K562 (cell line): ENCODE measurements around the gene DNAH8. TPM values are rescaled to one million over a fixed set of nuclear protein-coding genes. Genes with fewer than 3 reads are reported as not detected.
A peak's percentile ranks its signal among the peaks of the same experiment; 100 is the strongest.

Source experiments
- CEBPG ChIP-seq, 3 experiments: fragments of 200-800 bp in 1 of 3; sonication (Bioruptor generic) in 1 of 3; sonication (generic) in 1 of 3; formaldehyde crosslinking in 1 of 3; IDR thresholded peaks in 2 of 3; conservative IDR thresholded peaks in 1 of 3; 2 replicates each; pipeline versions ENCODE4 v1.6.1 to v1.8.0; 2016 to 2022; ENCODE audit warnings: missing compliant biosample characterization in 2 of 3, missing genetic modification characterization in 2 of 3, mild to moderate bottlenecking in 1 of 3, missing genetic modification reagents in 1 of 3
- NR4A1 ChIP-seq, 2 experiments: fragments of 250-450 bp in 1 of 2; fragments of 450-650 bp in 1 of 2; sonication (Bioruptor Pico) in 1 of 2; IDR thresholded peaks; 2 replicates each; pipeline versions ENCODE4 v1.4.0 to v1.6.1; 2016 to 2020; ENCODE audit warnings: mild to moderate bottlenecking in 2 of 2, missing compliant biosample characterization in 1 of 2, missing genetic modification characterization in 1 of 2, moderate library complexity in 1 of 2
- POLR2G ChIP-seq: fragments of 200-400 bp; formaldehyde crosslinking; IDR thresholded peaks from 2 replicates; pipeline ENCODE4 v1.6.1; 2017; ENCODE audit warnings: low read depth, mild to moderate bottlenecking, antibody characterized with exemption, low read length, moderate library complexity
- SLC30A9 ChIP-seq: fragments of 250-450 bp; sonication (Bioruptor Pico); IDR thresholded peaks from 2 replicates; pipeline ENCODE4 v1.8.0; 2022; ENCODE audit warnings: mild to moderate bottlenecking, moderate library complexity
- SOX6 ChIP-seq: fragments of 450-650 bp; IDR thresholded peaks from 2 replicates; pipeline ENCODE4 v1.6.1; 2014; ENCODE audit warnings: mild to moderate bottlenecking
- TOE1 ChIP-seq, 2 experiments: fragments of 450-650 bp in 1 of 2; sonication (generic) in 1 of 2; formaldehyde crosslinking in 1 of 2; IDR thresholded peaks; 2 replicates each; pipeline versions ENCODE4 v1.7.1 to v1.8.0; 2016 to 2022; ENCODE audit warnings: borderline replicate concordance in 2 of 2, mild to moderate bottlenecking in 2 of 2, antibody characterized with exemption in 1 of 2, inconsistent platforms in 1 of 2, low read depth in 1 of 2, missing genetic modification reagents in 1 of 2, moderate library complexity in 1 of 2
- ZC3H4 ChIP-seq: sonication (generic); formaldehyde crosslinking; IDR thresholded peaks from 2 replicates; pipeline ENCODE4 v1.9.0; 2021; ENCODE audit warnings: missing genetic modification reagents, borderline replicate concordance
- ZFP1 ChIP-seq: fragments of 450-650 bp; formaldehyde crosslinking; IDR thresholded peaks from 2 replicates; pipeline ENCODE4 v1.4.0; 2020; ENCODE audit warnings: mild to moderate bottlenecking, mixed read lengths
- ZNF41 ChIP-seq: fragments of 250-450 bp; sonication (Bioruptor Pico); conservative IDR thresholded peaks from 2 replicates; pipeline ENCODE4 v1.4.0; 2020; ENCODE audit warnings: mild to moderate bottlenecking
- polyA plus RNA-seq, 8 experiments: library from polyadenylated mRNA; depleted of rRNA in 4 of 8; stranded (reverse) in 5 of 8; unstranded in 3 of 8; fragments of >200 nt; fragmentation: Nextera tagmentation in 2 of 8; fragmentation: Illumina TruSeq in 1 of 8; extraction: Ambion mirVana in 2 of 8; extraction: Trizol in 1 of 8; gene quantifications; 2 replicates each; pipeline versions ENCODE4 v1.2.1 to v1.2.3, GENCODE V29; 2011 to 2014; ENCODE audit warnings: inconsistent platforms in 1 of 8, missing spikeins in 1 of 8
- total RNA-seq, 7 experiments: library from RNA; depleted of rRNA in 6 of 7; stranded (reverse); fragments of >200 nt in 6 of 7; fragmentation: Illumina TruSeq in 2 of 7; extraction: Trizol in 2 of 7; gene quantifications; 2 replicates each; pipeline versions ENCODE4 v1.2.1 to v1.2.3, GENCODE V29; 2011 to 2021; ENCODE audit warnings: low replicate concordance in 1 of 7
- TF ChIP-seq, protein P1 (sequence below): fragments of 450-650 bp; IDR thresholded peaks from 2 replicates; pipeline ENCODE4 v1.6.1; 2016; ENCODE audit warnings: mild to moderate bottlenecking
- TF ChIP-seq, protein P2 (sequence below): fragments of 450-650 bp; IDR thresholded peaks from 2 replicates; pipeline ENCODE4 v1.6.1; 2016; ENCODE audit warnings: missing biosample characterization, missing genetic modification characterization
- TF ChIP-seq, protein P3 (sequence below): fragments of 250-450 bp; sonication (Bioruptor Pico); IDR thresholded peaks from 2 replicates; pipeline ENCODE4 v1.5.0; 2021; ENCODE audit warnings: mild to moderate bottlenecking, moderate library complexity

DNAH8 gene
- total and polyA plus RNA-seq, 9 of the 15 experiments (the other 6 are each of a cell fraction or from before 2014, with no cell fraction given) = 1.2 to 4.2 (median 2.9) TPM

DNA sequence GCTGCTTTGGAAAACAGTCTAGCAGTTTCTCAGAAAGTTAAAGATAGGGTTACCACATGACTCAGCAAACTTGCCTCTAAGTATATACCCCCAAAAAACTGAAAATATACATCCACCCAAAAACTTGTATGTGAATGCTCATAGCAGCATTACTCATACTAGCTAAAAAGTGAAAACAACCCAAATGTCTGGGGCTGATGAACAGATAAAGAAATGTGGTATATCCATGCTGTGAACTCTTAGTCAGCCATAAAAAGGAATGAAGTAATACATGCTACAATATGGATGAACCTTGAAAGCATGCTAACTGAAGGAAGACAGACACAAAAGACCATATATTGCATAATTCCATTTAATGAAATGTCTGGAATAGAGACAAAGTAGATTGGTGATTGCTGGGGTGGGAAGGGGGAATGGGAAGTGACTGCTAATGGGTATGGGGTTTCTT lies 253.6 kb downstream of the DNAH8 start (continued):
- TF ChIP-seq, protein P1, sequence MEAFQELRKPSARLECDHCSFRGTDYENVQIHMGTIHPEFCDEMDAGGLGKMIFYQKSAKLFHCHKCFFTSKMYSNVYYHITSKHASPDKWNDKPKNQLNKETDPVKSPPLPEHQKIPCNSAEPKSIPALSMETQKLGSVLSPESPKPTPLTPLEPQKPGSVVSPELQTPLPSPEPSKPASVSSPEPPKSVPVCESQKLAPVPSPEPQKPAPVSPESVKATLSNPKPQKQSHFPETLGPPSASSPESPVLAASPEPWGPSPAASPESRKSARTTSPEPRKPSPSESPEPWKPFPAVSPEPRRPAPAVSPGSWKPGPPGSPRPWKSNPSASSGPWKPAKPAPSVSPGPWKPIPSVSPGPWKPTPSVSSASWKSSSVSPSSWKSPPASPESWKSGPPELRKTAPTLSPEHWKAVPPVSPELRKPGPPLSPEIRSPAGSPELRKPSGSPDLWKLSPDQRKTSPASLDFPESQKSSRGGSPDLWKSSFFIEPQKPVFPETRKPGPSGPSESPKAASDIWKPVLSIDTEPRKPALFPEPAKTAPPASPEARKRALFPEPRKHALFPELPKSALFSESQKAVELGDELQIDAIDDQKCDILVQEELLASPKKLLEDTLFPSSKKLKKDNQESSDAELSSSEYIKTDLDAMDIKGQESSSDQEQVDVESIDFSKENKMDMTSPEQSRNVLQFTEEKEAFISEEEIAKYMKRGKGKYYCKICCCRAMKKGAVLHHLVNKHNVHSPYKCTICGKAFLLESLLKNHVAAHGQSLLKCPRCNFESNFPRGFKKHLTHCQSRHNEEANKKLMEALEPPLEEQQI = no peak
- TF ChIP-seq, protein P2, sequence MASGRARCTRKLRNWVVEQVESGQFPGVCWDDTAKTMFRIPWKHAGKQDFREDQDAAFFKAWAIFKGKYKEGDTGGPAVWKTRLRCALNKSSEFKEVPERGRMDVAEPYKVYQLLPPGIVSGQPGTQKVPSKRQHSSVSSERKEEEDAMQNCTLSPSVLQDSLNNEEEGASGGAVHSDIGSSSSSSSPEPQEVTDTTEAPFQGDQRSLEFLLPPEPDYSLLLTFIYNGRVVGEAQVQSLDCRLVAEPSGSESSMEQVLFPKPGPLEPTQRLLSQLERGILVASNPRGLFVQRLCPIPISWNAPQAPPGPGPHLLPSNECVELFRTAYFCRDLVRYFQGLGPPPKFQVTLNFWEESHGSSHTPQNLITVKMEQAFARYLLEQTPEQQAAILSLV (tag) = no peak
- TF ChIP-seq ZC3H4 (no peak), TOE1 (IDR thresholded peaks at IDR 0.05; ENCODE audit: borderline replicate concordance) (no peak), TOE1 (CRISPR knock-in tag; IDR thresholded peaks at IDR 0.05; ENCODE audit: borderline replicate concordance, low read depth) (no peak), SLC30A9 (no peak), SOX6 (no peak), CEBPG (CRISPR knock-in tag; IDR thresholded peaks at IDR 0.05) (no peak), CEBPG (tag; conservative IDR thresholded peaks at IDR 0.05 in 1 of 2, IDR thresholded peaks at IDR 0.05 in 1 of 2) (peak; percentile 61 to 71), ZNF41 (CRISPR knock-in tag) (no peak), ZFP1 (CRISPR knock-in tag) (no peak), POLR2G (no peak), NR4A1 (CRISPR knock-in tag; IDR thresholded peaks at IDR 0.05) (no peak), NR4A1 (tag; IDR thresholded peaks at IDR 0.05) (no peak)
- TF ChIP-seq, protein P3, sequence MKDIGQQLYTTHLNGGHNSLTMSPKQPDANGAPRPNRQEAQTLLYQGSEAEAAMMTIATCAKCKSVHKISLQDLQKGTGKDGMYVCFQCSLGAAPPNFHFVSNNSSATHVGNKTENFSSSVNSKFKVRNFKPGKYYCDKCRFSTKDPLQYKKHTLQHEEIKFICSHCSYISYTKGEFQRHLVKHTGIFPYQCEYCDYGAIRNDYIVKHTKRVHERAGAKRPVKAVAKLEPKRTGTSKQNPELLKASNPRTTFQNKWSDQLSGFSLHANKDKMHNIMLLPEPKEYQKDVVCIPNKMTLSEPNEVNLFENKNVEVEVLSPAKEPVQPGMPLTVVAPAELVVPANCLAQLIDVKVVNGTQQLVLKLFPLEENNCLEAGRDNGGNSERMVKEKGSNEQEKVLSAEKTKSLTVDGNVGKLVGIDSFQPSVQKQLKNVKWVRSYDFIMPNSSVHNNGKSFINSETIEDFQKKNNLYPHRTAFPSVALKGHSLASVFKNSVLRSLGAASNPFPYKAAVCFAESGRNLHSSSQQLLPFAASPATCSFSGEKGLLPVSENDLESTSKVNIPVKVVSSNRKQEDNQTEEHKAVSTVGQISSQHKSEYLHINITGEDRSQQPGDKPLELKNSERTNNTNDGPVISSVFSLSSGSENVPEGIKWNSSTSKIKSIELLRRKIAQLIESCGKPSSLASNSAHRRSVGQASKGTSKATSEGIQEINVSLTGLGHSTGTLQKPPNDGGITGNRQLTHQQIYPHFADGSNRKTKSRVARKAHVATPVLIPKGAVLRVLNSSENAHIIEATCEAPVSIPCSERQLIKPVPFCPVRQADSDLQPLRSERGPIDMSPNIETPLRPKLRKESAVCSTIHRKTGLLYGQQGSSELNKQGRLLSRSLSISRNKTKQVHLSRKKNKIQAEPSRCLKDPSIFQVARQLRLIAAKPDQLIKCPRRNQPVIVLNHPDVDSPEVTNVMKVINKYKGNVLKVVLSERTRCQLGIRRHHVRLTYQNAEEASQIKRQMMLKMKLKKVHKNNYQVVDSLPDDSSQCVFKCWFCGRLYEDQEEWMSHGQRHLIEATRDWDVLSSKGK = no peak
